ENCODE measurements around the gene NCK2.

Gene NCK2

GRCh38 chr2:105873281-105873680 is 128.6 kb downstream of the NCK2 start:
- no peak overlapping the region for H3K4me3 ChIP-seq (ENCODE audit: low read depth, low read length)
- H3K27ac ChIP-seq: peak overlapping the region; percentile 4
- no peak for TF ChIP-seq CTCF (IDR thresholded peaks at IDR 0.05; ENCODE audit: low read depth, low read length, missing control alignments)
- H3K27me3 ChIP-seq (replicated peaks): no peaks in the 10 kb centered on the region
- in situ Hi-C loops (cut with HindIII; ENCODE audit: low pct_ligation_motif_present, low sequenced_read_pairs): no loop called here
- no peak for DNase-seq
- no peaks in the 10 kb centered on the region for H3K36me3 ChIP-seq (replicated peaks)

GRCh38 chr2:105873721-105874120 is 129.0 kb downstream of the NCK2 start:
- peak; percentile 24 for TF ChIP-seq CTCF (IDR thresholded peaks at IDR 0.05; ENCODE audit: low read depth, low read length, missing control alignments)
- in situ Hi-C loops (cut with HindIII; ENCODE audit: low pct_ligation_motif_present, low sequenced_read_pairs): no loop called here
- peak overlapping the region; percentile 4 for H3K27ac ChIP-seq
- no peak overlapping the region for H3K4me3 ChIP-seq (ENCODE audit: low read depth, low read length)
- H3K27me3 ChIP-seq (replicated peaks): no peaks in the 10 kb centered on the region
- peak; percentile 83 for DNase-seq
- H3K36me3 ChIP-seq (replicated peaks): no peaks in the 10 kb centered on the region

- H3K27me3 ChIP-seq (replicated peaks): no peaks in the 10 kb centered on the region
- no peak overlapping the region for H3K4me3 ChIP-seq (ENCODE audit: low read depth, low read length)
- in situ Hi-C loops (cut with HindIII; ENCODE audit: low pct_ligation_motif_present, low sequenced_read_pairs): no loop called here
- no peak overlapping the region for H3K27ac ChIP-seq
- no peak for TF ChIP-seq CTCF (IDR thresholded peaks at IDR 0.05; ENCODE audit: low read depth, low read length, missing control alignments)
- H3K36me3 ChIP-seq (replicated peaks): no peaks in the 10 kb centered on the region
- DNase-seq: no peak
Observed at GRCh38 chr2:105874466-105874865, 129.8 kb downstream of the NCK2 start.

- TF ChIP-seq CTCF (IDR thresholded peaks at IDR 0.05; ENCODE audit: low read depth, low read length, missing control alignments): no peak
- in situ Hi-C loops (cut with HindIII; ENCODE audit: low pct_ligation_motif_present, low sequenced_read_pairs): no loop called here
- Histone ChIP-seq H3K4me3 (ENCODE audit: low read depth, low read length) (no peak overlapping the region), H3K36me3 (replicated peaks) (no peaks in the 10 kb centered on the region), H3K27me3 (replicated peaks) (no peaks in the 10 kb centered on the region), H3K27ac (no peak overlapping the region)
- no peak for DNase-seq
Observed at GRCh38 chr2:105875241-105875640, 130.5 kb downstream of the NCK2 start.

GRCh38 chr2:105876191-105876590 is 131.5 kb downstream of the NCK2 start:
- Histone ChIP-seq H3K27ac (no peak overlapping the region), H3K27me3 (replicated peaks) (no peaks in the 10 kb centered on the region), H3K36me3 (replicated peaks) (no peaks in the 10 kb centered on the region), H3K4me3 (ENCODE audit: low read depth, low read length) (no peak overlapping the region)
- in situ Hi-C loops (cut with HindIII; ENCODE audit: low pct_ligation_motif_present, low sequenced_read_pairs): no loop called here
- TF ChIP-seq CTCF (IDR thresholded peaks at IDR 0.05; ENCODE audit: low read depth, low read length, missing control alignments): no peak
- no peak for DNase-seq

- Histone ChIP-seq H3K4me3 (ENCODE audit: low read depth, low read length) (no peak overlapping the region), H3K27ac (no peak overlapping the region), H3K36me3 (replicated peaks) (peaks cover 6% of the 10 kb centered on the region), H3K27me3 (replicated peaks) (no peaks in the 10 kb centered on the region)
- in situ Hi-C loops (cut with HindIII; ENCODE audit: low pct_ligation_motif_present, low sequenced_read_pairs): no loop called here
- DNase-seq: no peak
- TF ChIP-seq CTCF (IDR thresholded peaks at IDR 0.05; ENCODE audit: low read depth, low read length, missing control alignments): no peak
Observed at GRCh38 chr2:105877945-105878344, 133.2 kb downstream of the NCK2 start.

Data from brain microvascular endothelial cell (primary cell).